Stimulated activated CD8-positive, alpha-beta memory T cell treated with anti-CD3 and anti-CD28 coated beads, Interleukin-12 subunit alpha, Interleukin-12 subunit beta, amount 100 ng/mL, for 24 hours (primary cell): ENCODE data around the gene IMP4.

Experiments used
- DNase-seq: peaks from one replicate; pipeline ENCODE4 v3.0.0-alpha.2; 2020; ENCODE audit errors: extremely low read depth

IMP4 gene

DNA sequence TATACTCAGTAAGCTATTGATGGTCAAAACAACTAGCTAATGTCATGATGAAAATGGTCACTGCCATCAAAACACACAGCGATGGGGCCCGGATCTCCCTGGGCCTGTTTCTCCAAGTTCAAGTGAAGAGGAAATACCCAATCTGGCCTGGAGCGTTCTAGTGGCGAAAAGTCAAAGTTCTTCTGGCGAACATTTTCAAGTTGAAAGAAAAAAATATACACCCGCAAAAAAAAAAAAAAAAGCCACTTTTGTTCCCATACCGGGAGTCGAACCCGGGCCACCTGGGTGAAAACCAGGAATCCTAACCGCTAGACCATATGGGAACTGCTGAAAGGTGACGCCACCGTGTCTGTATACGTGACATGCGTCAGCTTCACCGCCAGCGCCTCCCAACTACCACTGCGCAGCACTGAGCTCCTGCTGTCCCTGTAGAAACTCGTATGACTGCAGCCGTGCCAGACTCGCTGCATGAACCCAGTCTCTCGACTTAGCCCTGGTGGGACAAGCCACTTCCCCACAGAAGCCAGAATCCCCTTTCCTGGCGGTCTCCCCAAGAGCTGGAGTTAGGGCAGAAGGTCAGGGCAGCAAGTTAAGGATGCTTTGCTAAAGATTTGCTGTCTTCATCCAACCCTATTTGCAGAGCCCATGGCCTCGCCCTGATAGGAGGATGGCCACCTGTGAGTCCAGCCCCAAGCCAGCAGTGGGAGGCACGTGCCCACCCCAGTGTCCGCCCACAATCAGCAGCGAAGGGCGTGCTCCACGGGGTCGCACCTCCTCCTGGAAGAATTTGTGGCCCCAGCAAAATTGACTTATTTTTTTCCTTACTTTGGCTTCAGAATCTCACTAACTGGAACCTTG, 5.6 kb upstream of the IMP4 start:
- DNase-seq: no peak

DNA sequence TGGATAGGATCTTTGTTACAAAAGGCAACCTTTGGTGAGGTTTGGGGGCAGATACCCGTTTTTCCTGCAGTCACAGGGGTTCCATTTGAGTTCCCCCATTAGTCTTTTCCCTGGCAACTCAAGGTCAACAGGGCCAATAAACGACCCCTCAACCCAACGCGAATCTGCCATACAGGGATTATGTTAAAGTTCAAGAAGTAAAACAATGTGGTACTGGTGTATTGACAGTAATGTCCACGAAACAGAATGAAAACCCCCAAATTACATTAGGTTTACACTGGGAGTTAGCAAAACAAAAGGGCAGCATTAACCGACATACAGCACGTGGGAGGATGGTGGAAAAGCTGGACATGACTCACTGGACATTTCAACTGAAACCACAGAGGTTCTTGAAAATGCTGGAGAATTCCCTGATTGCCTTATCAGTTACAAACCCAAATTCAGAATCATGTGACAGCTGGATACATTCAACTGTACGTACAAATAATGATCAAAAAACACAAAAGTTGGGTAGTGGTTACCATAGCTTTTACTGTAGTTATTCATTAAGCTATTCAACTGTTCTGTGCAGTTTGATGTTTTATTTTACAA, 4.9 kb upstream of the IMP4 start:
- DNase-seq: no peak

DNA sequence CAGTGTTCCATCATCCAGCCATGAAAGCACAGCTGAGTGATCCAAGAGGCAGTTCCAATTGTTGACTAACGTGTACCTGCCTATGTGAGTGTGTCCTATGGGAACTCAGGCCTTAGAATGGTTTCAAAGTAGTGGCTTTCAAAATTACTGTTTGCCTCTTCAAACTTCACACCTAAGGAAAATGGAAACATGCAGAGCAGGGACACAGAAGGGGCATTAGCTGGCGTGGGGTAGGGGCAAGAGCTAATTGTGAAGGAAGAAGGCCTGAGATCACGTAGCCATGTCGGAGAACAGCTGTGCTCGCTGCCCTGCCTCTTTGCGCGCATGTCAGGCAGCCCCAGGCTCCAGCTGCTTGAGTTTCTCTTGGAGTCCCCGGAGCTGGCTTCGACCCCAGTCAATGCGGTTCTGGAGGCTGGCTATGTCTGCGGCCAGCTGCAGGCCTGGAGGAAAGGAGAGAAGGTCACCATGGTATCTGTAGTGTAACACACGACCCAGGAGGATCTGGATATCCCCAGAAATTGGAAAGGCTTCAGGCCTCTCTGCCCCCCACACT, 3.8 kb upstream of the IMP4 start:
- DNase-seq: no peak

DNA sequence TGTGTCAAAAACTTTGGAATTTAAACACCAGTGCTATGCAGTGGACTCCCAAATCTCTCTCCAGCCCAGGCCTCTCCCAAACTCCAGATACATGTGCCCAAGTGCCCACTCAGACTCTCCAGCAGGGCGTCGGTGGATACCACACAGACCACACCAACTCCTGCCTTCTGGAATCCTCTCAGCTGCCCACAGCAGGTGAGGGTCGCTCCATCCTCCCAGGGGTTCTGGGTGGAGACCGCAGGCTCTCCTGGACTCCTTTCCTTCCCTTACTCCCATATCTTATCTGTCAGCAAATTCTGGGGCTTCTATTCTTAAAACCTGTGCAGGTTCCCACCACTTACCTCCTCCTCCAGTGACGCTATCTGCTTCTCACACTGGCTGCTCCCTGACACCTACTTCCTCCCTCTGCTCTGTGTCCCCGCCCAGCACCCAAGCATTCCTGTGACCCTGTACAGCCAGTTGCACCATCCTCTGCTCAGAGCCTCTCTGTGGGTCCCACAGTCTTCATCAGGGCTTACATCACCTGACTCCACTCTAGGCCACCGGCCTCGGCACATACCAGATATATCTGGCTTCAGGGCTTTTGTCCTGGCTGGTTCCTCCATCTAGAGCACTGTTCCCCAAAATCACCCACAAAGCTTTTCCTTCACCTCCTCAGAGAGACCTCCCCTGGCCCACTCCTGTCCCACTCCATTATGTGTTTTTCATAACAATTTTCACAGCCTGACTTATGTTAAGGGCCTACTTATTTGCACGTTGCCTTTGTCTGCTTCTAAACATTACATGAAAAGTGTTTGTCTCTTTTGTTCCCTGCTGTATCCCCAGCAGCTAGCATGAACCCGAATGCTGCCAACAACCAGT, 2.6 kb upstream of the IMP4 start:
- no peak for DNase-seq

- DNase-seq: no peak
Measured at GRCh38 chr2:130341562-130342019, 1.1 kb upstream of the IMP4 start.

GRCh38 chr2:130342020-130342532, 621 bp upstream of the IMP4 start:
- peak; percentile 55 for DNase-seq

DNA sequence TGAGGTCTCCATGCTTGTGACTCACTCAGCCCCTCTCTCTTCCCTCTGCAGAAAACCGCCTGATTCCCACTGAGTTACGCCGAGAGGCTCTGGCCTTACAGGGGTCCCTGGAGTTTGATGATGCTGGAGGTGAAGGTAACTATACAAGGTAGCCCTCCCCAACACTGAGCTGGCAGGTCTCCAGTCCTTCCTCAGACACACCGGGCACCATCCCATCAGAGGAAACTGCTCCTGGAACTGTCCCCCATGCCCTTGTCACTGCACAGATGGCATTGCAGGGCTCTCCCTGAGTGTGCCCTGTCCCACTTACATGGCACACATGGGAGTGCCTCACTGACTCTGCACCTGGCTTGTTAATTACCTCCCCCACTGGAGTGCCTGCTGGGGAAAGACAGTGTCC, 1.9 kb downstream of the IMP4 start:
- DNase-seq: no peak

GRCh38 chr2:130345091-130345490, 2.4 kb downstream of the IMP4 start:
- no peak for DNase-seq

DNA sequence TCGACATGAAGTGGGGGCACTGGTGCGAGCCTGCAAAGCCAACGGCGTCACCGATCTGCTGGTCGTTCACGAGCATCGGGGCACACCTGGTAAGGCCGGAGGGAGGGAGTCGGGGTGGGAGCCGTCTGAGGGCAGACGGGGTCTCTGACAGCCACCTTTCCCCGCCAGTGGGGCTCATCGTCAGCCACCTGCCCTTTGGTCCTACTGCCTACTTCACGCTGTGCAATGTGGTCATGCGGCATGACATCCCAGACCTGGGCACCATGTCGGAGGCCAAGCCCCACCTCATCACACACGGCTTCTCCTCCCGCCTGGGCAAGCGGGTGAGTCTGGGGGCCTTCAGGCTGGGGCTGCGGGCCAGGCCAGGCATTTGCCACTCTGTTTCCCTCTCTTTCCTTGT, 2.9 kb downstream of the IMP4 start:
- no peak for DNase-seq

GRCh38 chr2:130346041-130346740, 3.5 kb downstream of the IMP4 start:
- no peak for DNase-seq

- no peak for DNase-seq
Measured at GRCh38 chr2:130346741-130347066, 4.0 kb downstream of the IMP4 start.

DNA sequence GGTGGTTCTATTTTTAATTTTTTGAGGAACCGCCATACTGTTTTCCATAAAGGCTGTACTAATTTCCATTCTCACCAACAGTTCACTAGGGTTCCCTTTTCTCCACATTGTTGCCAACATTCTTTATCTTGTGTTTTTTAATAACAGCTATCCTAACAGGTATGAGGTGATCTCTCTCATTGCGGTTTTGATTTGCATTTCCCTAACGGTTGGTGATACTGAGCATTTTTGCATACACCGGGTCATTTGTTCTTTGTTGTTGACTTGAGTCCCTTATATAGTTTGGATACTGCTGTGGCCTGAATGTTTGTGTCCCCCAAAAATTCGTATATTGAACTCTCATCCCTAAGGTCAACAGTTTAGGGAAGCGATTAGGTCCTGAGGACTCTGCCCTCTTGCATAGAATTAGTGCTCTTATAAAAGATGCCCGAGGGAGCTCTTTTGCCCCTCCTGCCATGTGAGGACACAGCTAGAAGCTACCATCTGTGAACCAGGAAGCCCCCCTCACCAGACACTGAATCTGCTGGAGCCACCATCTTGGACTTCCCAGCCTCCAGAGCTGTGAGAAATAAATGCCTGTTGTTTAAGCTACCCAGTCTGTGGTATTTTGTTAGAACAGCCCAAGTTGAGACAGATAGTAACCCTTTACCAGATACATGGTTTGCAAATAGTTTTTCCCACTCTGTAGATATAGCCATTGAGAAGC, 4.7 kb downstream of the IMP4 start:
- no peak for DNase-seq

DNA sequence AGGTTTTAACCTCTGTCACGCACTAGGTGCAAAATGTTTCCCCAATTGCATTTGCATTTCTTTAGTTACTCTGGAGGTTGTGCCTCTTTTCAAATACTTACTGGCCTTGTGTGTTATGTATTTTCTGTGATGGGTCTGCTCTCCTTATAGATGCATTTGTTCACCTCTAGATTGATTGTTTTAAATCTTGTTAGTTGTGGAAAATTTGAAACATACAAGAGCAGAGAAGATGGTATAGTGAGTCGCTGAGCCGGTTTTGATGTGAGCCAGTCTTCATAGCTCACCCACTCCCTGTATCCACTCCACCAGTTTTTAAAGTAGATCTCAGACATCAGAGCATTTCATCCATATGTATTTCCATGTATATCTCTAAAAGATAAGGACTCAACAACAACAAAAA, 6.5 kb downstream of the IMP4 start:
- DNase-seq: no peak

GRCh38 chr2:130351711-130352110, 9.0 kb downstream of the IMP4 start:
- no peak for DNase-seq

DNA sequence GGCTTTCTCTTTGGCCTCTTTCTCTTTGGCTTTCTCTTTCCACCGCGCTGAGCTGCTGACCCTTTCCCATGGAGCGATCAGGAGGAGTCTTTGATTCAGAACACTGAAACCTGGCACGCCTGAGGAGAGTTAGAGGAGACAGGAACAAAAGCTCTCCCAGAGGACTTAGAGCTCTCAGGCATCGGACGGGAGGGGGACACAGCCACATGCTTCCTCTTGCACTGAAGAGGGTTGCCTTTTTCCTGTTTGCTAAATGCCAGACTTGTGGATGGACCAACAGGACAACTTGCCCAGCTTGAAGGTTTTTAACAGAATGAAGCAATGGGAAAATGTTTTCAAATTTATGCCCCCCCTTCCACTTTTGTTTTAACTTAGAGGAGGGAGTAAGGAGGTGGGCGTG, 9.5 kb downstream of the IMP4 start:
- DNase-seq: no peak

GRCh38 chr2:130353291-130354138, 10.8 kb downstream of the IMP4 start:
- DNase-seq: no peak

DNA sequence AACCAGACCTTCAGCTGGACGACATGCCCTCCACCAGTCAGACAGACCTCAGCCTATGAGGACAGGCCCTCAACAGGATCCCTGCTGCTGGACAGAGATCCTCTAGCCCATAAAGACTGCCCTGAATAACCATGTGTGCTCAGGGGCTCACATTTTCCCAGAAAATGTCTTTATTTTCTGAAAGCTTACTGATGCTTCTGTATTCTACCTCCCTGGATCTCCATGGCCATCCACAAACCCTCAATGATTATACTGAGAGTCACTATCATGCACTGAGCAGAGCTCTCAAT, 11.4 kb downstream of the IMP4 start:
- no peak for DNase-seq

DNA sequence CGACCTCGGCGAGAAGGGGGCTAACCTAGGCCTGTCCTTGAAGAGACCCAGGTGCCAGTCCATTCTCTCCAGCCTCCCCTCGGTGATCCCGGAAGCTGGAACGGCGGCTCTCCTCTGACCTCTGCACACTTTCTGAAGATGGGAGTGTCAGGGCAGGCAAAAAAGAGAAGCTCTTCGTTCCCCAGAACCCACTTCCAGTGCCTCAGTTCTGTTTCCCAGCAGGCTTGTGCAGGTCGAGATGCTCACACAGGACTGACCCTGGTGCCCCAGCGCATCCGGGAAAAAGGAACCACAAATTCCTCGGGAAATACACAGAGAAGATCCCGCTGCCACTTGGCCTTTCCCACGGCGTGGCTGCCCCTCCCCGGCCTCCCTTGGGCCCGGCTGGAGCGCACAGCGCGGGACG, 12.5 kb downstream of the IMP4 start:
- no peak for DNase-seq

DNA sequence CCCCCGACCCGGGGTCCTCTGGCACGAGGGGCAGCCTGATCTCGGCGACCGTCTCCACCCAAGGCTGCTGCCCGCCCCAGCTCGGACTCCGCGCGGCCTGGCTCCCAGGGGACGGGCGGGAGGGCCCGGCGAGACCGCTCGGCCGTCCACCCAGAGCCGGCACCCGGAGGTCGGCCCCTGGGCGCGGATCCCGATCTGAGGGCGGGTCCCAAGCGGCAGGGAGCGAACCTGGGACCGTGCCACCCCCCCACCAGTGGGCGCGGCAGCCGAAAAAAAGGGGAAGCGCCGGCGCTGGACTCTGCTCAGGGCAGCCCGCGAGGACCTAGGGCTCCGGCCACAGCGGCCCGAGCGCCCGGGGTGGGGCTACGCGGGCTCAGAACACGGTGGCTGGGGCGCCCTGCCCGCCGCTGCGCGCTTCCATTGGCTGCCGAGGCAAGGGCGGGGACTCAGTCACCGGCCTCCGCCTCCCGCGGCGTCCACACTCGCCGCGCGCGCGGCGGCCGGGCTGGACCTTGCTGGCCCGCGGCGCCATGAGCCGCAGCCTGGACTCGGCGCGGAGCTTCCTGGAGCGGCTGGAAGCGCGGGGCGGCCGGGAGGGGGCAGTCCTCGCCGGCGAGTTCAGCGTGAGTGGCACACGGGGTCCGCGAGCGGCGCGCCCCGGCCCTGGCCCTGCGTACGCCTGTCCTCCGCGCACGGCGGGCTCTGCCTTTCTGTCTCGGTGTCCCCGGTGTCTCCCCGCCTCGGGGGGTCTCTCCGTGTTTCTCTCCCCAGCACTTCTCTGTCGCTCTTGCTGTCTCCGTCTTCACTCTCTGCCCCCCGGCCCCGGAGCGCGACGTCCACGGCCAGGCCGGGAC, 13.1 kb downstream of the IMP4 start, which contains the start of gene PTPN18:
TSS of gene PTPN18 (plus strand) at position 479 of the 854 bp plus-strand sequence. CDS start at position 531, 52 bp downstream.
- DNase-seq: no peak
